Suprapubic skin (tissue), 4 donors: ENCODE measurements around the gene PIP5K1C.

ENCODE experiments used
- EP300 ChIP-seq: sonication (generic); formaldehyde crosslinking; IDR thresholded peaks from one replicate; pipeline ENCODE4 v1.6.1; 2017; ENCODE audit warnings: antibody characterized with exemption
- POLR2A ChIP-seq, 2 donors: fragments of 450-650 bp; IDR thresholded peaks; one replicate each; pipeline ENCODE4 v1.6.1; 2017; ENCODE audit warnings: antibody characterized with exemption in 2 of 2, mild to moderate bottlenecking in 2 of 2, moderate library complexity in 2 of 2
- POLR2AphosphoS5 ChIP-seq, 3 donors: sonication (generic); formaldehyde crosslinking; IDR thresholded peaks; one replicate each; pipeline ENCODE4 v1.6.1; 2017; ENCODE audit warnings: antibody characterized with exemption in 3 of 3
- TF ChIP-seq, protein P1 (sequence below), 2 donors: fragments of 200-600 bp in 1 of 2; fragments of 450-650 bp in 1 of 2; sonication (generic) in 1 of 2; IDR thresholded peaks; one replicate each; pipeline ENCODE4 v1.5.1; 2016 to 2019; ENCODE audit warnings: antibody characterized with exemption in 2 of 2, mild to moderate bottlenecking in 1 of 2, moderate library complexity in 1 of 2

- TF ChIP-seq POLR2AphosphoS5 (IDR thresholded peaks at IDR 0.05) (no peak), EP300 (no peak), POLR2A (IDR thresholded peaks at IDR 0.05) (no peak)
- TF ChIP-seq, protein P1, sequence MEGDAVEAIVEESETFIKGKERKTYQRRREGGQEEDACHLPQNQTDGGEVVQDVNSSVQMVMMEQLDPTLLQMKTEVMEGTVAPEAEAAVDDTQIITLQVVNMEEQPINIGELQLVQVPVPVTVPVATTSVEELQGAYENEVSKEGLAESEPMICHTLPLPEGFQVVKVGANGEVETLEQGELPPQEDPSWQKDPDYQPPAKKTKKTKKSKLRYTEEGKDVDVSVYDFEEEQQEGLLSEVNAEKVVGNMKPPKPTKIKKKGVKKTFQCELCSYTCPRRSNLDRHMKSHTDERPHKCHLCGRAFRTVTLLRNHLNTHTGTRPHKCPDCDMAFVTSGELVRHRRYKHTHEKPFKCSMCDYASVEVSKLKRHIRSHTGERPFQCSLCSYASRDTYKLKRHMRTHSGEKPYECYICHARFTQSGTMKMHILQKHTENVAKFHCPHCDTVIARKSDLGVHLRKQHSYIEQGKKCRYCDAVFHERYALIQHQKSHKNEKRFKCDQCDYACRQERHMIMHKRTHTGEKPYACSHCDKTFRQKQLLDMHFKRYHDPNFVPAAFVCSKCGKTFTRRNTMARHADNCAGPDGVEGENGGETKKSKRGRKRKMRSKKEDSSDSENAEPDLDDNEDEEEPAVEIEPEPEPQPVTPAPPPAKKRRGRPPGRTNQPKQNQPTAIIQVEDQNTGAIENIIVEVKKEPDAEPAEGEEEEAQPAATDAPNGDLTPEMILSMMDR (IDR thresholded peaks at IDR 0.05) = no peak
These were observed 20.2 kb upstream of the PIP5K1C start for GRCh38 chr19:3720349-3720917.
